VCaP (cell line): ENCODE data around the gene TTLL9.

Source experiments
- H3K27ac ChIP-seq: fragments of 450-650 bp; 2 replicates; pipeline ENCODE4 v1.5.1; 2017
- TF ChIP-seq, protein P1 (sequence below): fragments of 450-650 bp; conservative IDR thresholded peaks from 2 replicates; pipeline ENCODE4 v1.5.1; 2017; ENCODE audit warnings: mild to moderate bottlenecking, moderate library complexity

TTLL9 gene

GRCh38 chr20:31833931-31834521, 36.4 kb upstream of the TTLL9 start:
- no peak overlapping the region for H3K27ac ChIP-seq
- TF ChIP-seq, protein P1, sequence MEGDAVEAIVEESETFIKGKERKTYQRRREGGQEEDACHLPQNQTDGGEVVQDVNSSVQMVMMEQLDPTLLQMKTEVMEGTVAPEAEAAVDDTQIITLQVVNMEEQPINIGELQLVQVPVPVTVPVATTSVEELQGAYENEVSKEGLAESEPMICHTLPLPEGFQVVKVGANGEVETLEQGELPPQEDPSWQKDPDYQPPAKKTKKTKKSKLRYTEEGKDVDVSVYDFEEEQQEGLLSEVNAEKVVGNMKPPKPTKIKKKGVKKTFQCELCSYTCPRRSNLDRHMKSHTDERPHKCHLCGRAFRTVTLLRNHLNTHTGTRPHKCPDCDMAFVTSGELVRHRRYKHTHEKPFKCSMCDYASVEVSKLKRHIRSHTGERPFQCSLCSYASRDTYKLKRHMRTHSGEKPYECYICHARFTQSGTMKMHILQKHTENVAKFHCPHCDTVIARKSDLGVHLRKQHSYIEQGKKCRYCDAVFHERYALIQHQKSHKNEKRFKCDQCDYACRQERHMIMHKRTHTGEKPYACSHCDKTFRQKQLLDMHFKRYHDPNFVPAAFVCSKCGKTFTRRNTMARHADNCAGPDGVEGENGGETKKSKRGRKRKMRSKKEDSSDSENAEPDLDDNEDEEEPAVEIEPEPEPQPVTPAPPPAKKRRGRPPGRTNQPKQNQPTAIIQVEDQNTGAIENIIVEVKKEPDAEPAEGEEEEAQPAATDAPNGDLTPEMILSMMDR, result no peak

DNA sequence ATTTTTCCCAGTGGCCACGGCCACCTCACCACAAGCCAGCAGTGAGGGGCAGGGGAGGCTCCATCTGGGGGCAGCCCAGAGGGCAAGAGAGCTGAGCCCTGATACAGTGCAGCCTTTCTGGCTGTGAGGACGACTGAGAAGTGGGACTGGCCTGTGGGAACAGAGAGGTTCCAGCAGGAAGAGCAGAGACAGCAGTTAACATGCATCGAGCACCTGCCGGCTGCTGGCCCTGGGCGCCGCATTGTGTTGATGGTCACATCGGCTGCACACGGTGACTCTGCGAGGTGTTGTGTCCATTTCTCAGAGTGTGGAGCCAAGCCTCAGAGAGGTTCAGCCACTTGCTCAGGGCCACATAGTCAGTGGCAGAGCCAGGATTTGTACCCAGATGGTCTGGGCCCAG, 34.9 kb upstream of the TTLL9 start:
- TF ChIP-seq, protein P1, result no peak
- H3K27ac ChIP-seq, result no peak overlapping the region

GRCh38 chr20:31835977-31836852, 34.2 kb upstream of the TTLL9 start:
- TF ChIP-seq, protein P1, result no peak
- H3K27ac ChIP-seq, result no peak overlapping the region

GRCh38 chr20:31836853-31837608, 33.4 kb upstream of the TTLL9 start:
- TF ChIP-seq, protein P1, result no peak
- H3K27ac ChIP-seq, result no peak overlapping the region

GRCh38 chr20:31837896-31838397, 32.5 kb upstream of the TTLL9 start:
- H3K27ac ChIP-seq, result no peak overlapping the region
- TF ChIP-seq, protein P1, result no peak

- H3K27ac ChIP-seq, result no peak overlapping the region
- TF ChIP-seq, protein P1, result no peak
Measured at GRCh38 chr20:31838646-31839292, 31.7 kb upstream of the TTLL9 start.
